GM12878 (cell line): ENCODE data around the gene SCAP. TPM values are rescaled to one million over a fixed set of nuclear protein-coding genes. Genes with fewer than 3 reads are reported as not detected.

Experiments used
- ATAC-seq: fragments of 200-7000 bp; cut with Tn5 transposase; 3 replicates; pipeline ENCODE4 v1.9.1; 2020; ENCODE audit warnings: mild to moderate bottlenecking, moderate library complexity
- BruUV-seq: library from RNA; stranded (reverse); fragments of 400-500 nt; replicated peaks from 2 replicates; lab custom pipeline; 2021; lab: Mats Ljungman, UMichigan
- CTCF ChIA-PET: fragments of 300-600 bp; sonication (Branson Sonifier 250); formaldehyde crosslinking; extraction: SDS; loops from one replicate; lab custom pipeline; 2021; ENCODE audit warnings: inconsistent platforms; lab: Yijun Ruan, JAX
- POLR2A ChIA-PET: fragments of 350-600 bp; formaldehyde crosslinking; extraction: SDS; loops from one replicate; lab custom pipeline; 2021; ENCODE audit warnings: inconsistent platforms; lab: Charles Lee
- RAD21 ChIA-PET: fragments of 300-600 bp; sonication (Branson Sonifier 250); formaldehyde crosslinking; loops from one replicate; lab custom pipeline; 2023; ENCODE audit warnings: antibody characterized with exemption; ENCODE audit not compliant: unreplicated experiment; lab: Charles Lee
- SMC1A ChIA-PET: fragments of 300-600 bp; sonication (Branson Sonifier 250); formaldehyde crosslinking; loops from one replicate; lab custom pipeline; 2023; ENCODE audit not compliant: unreplicated experiment, uncharacterized antibody; lab: Charles Lee
- DNase-seq: peaks from one replicate; pipeline ENCODE4 v3.0.0-alpha.2; 2011; ENCODE audit warnings: low read depth, low spot score
- FAIRE-seq: peaks from 3 replicates; lab custom pipeline; 2011; peaks lifted over from hg19 to GRCh38; lab: Jason Lieb, UNC
- H2AFZ ChIP-seq: 2 replicates; pipeline ENCODE4 v1.6.0; 2011; ENCODE audit warnings: low read depth, low read length, control low read depth; ENCODE audit not compliant: control insufficient read depth
- H3K27ac ChIP-seq: 2 replicates; pipeline ENCODE4 v1.5.1; 2011; ENCODE audit warnings: control low read depth; ENCODE audit not compliant: control insufficient read depth, insufficient read depth
- H3K27me3 ChIP-seq, 2 experiments: replicated peaks in 1 of 2; 2 replicates each; pipeline versions ENCODE4 v1.6.0 to v1.6.1; 2011; ENCODE audit warnings: low read length in 1 of 2; ENCODE audit not compliant: control insufficient read depth in 2 of 2, insufficient read depth in 2 of 2
- H3K36me3 ChIP-seq, 2 experiments: 2 replicates each; pipeline ENCODE4 v1.5.1; 2011; ENCODE audit warnings: low read length in 1 of 2; ENCODE audit not compliant: control insufficient read depth in 2 of 2, insufficient read depth in 2 of 2
- H3K4me1 ChIP-seq: 2 replicates; pipeline ENCODE4 v1.6.1; 2011; ENCODE audit warnings: mild to moderate bottlenecking, low read length, moderate library complexity, mixed read lengths; ENCODE audit not compliant: control insufficient read depth, insufficient read depth
- H3K4me2 ChIP-seq: 2 replicates; pipeline ENCODE4 v1.6.0; 2011; ENCODE audit warnings: control low read depth; ENCODE audit not compliant: control insufficient read depth, insufficient read depth
- H3K4me3 ChIP-seq: fragments of 200-600 bp; sonication (generic); 2 replicates; pipeline ENCODE4 v1.5.1; 2016
- H3K79me2 ChIP-seq: 2 replicates; pipeline ENCODE4 v1.6.0; 2011; ENCODE audit warnings: low read length; ENCODE audit not compliant: control insufficient read depth, insufficient read depth
- H3K9ac ChIP-seq: 2 replicates; pipeline ENCODE4 v1.8.0; 2011; ENCODE audit warnings: low read length, control low read depth, mixed read lengths; ENCODE audit not compliant: control insufficient read depth, insufficient read depth
- H3K9me3 ChIP-seq: replicated peaks from 3 replicates; pipeline ENCODE4 v1.5.1; 2011; ENCODE audit warnings: mild to moderate bottlenecking, low read length; ENCODE audit not compliant: control insufficient read depth, insufficient read depth
- H4K20me1 ChIP-seq: 2 replicates; pipeline ENCODE4 v1.6.0; 2011; ENCODE audit not compliant: control insufficient read depth, insufficient read depth
- ATF7 ChIP-seq: fragments of 450-650 bp; IDR thresholded peaks from 2 replicates; pipeline ENCODE4 v1.6.1; 2016; ENCODE audit warnings: low read depth, mild to moderate bottlenecking
- CHD2 ChIP-seq: IDR thresholded peaks from 2 replicates; pipeline ENCODE4 v1.6.1; 2011; ENCODE audit warnings: low read depth, low read length, improper control_type of control experiment, borderline replicate concordance
- EED ChIP-seq: sonication (generic); IDR thresholded peaks from 2 replicates; pipeline ENCODE4 v1.6.1; 2016; ENCODE audit warnings: antibody characterized with exemption, low read depth
- ETV6 ChIP-seq, 2 experiments: fragments of 450-650 bp in 1 of 2; IDR thresholded peaks in 1 of 2; conservative IDR thresholded peaks in 1 of 2; 2 replicates each; pipeline ENCODE4 v1.6.1; 2014; ENCODE audit warnings: antibody characterized with exemption in 1 of 2, borderline replicate concordance in 1 of 2, low read depth in 1 of 2, mild to moderate bottlenecking in 1 of 2, moderate library complexity in 1 of 2
- HCFC1 ChIP-seq: fragments of 150-350 bp; IDR thresholded peaks from 2 replicates; pipeline ENCODE4 v1.6.1; 2014; ENCODE audit warnings: low read length
- HDAC2 ChIP-seq: fragments of 200-600 bp; sonication (generic); IDR thresholded peaks from 2 replicates; pipeline ENCODE4 v1.6.1; 2017
- HDGF ChIP-seq: fragments of 450-650 bp; IDR thresholded peaks from 2 replicates; pipeline ENCODE4 v1.6.1; 2016; ENCODE audit warnings: antibody characterized with exemption
- HSF1 ChIP-seq: fragments of 150-350 bp; IDR thresholded peaks from 2 replicates; pipeline ENCODE4 v1.6.1; 2014; ENCODE audit warnings: mild to moderate bottlenecking, low read depth, low read length
- IKZF1 ChIP-seq: fragments of 450-650 bp; conservative IDR thresholded peaks from 2 replicates; pipeline ENCODE4 v1.6.1; 2017; ENCODE audit warnings: antibody characterized with exemption, mild to moderate bottlenecking
- IRF3 ChIP-seq: fragments of 450-650 bp; IDR thresholded peaks from 2 replicates; pipeline ENCODE4 v1.6.1; 2014; ENCODE audit warnings: mild to moderate bottlenecking
- MXI1 ChIP-seq: fragments of 150-350 bp; IDR thresholded peaks from 2 replicates; pipeline ENCODE4 v1.6.1; 2011; ENCODE audit warnings: low read depth, mild to moderate bottlenecking, inconsistent platforms, low read length, improper control_type of control experiment
- NFYA ChIP-seq: IDR thresholded peaks from 2 replicates; pipeline ENCODE4 v1.6.1; 2011; ENCODE audit warnings: low read depth, mild to moderate bottlenecking, low read length, improper control_type of control experiment, borderline replicate concordance
- NFYB ChIP-seq: IDR thresholded peaks from 2 replicates; pipeline ENCODE4 v1.6.1; 2011; ENCODE audit warnings: low read depth, mild to moderate bottlenecking, low read length, improper control_type of control experiment, moderate library complexity; ENCODE audit not compliant: insufficient read depth
- PAX5 ChIP-seq: IDR thresholded peaks from 2 replicates; pipeline ENCODE4 v1.6.1; 2011; ENCODE audit warnings: low read depth, low read length, borderline replicate concordance
- SIN3A ChIP-seq: IDR thresholded peaks from 2 replicates; pipeline ENCODE4 v1.6.1; 2012; ENCODE audit warnings: low read depth, low read length, improper control_type of control experiment
- SMAD1 ChIP-seq: fragments of 450-650 bp; IDR thresholded peaks from 2 replicates; pipeline ENCODE4 v1.6.1; 2018; ENCODE audit warnings: mild to moderate bottlenecking, low read depth; ENCODE audit not compliant: partially characterized antibody
- SMC3 ChIP-seq: IDR thresholded peaks from 2 replicates; pipeline ENCODE4 v1.6.1; 2011; ENCODE audit warnings: low read length, improper control_type of control experiment, borderline replicate concordance
- TARDBP ChIP-seq: IDR thresholded peaks from 2 replicates; pipeline ENCODE4 v1.6.1; 2016; ENCODE audit warnings: borderline replicate concordance
- WRNIP1 ChIP-seq: IDR thresholded peaks from 2 replicates; pipeline ENCODE4 v1.6.1; 2011; ENCODE audit warnings: low read depth, low read length, improper control_type of control experiment, borderline replicate concordance
- WGBS: methylation state at CpG from one replicate; pipeline ENCODE4 v1.1.6; 2016; ENCODE audit warnings: low lambda C conversion rate; ENCODE audit not compliant: insufficient replicate concordance, insufficient coverage; ENCODE audit errors: missing lambda C conversion rate; 5-methylcytosine and 5-hydroxymethylcytosine counted together
- in situ Hi-C: fragments of 300-500 bp; cut with MboI; formaldehyde crosslinking; loops from 9 replicates; pipeline ENCODE4 v1.14.3; 2018; ENCODE audit warnings: mixed read lengths
- intact Hi-C: fragments of 100-400 bp; cut with micrococcal nuclease; formaldehyde crosslinking; loops from one replicate; pipeline ENCODE4 v1.14.2; 2022; ENCODE audit not compliant: unreplicated experiment
- polyA plus RNA-seq, 11 experiments: library from polyadenylated mRNA; depleted of rRNA in 4 of 11; unstranded in 6 of 11; stranded (reverse) in 5 of 11; fragments of >200 nt; fragmentation: Nextera tagmentation in 4 of 11; fragmentation: Illumina TruSeq in 1 of 11; extraction: Ambion mirVana in 4 of 11; extraction: Trizol in 1 of 11; gene quantifications; 1 replicate in 1 of 11; 2 replicates in 10 of 11; pipeline versions ENCODE4 v1.2.1 to v1.2.3, GENCODE V29; 2011 to 2016; ENCODE audit warnings: inconsistent platforms in 2 of 11, missing spikeins in 2 of 11, low read depth in 1 of 11
- total RNA-seq, 4 experiments: library from RNA; depleted of rRNA in 3 of 4; stranded (reverse); fragments of >200 nt in 3 of 4; fragmentation: Illumina TruSeq in 1 of 4; extraction: Trizol in 1 of 4; gene quantifications; 2 replicates each; pipeline versions ENCODE4 v1.2.1 to v1.2.3, GENCODE V29; 2013 to 2021
- TF ChIP-seq, protein P1 (sequence below): fragments of 450-650 bp; IDR thresholded peaks from 2 replicates; pipeline ENCODE4 v1.6.1; 2017; ENCODE audit warnings: mild to moderate bottlenecking

SCAP gene
- total and polyA plus RNA-seq, 10 of the 15 experiments (the other 5 are each of a cell fraction or from before 2014, with no cell fraction given) = 1.5 to 64.1 (median 27.9) TPM

DNA sequence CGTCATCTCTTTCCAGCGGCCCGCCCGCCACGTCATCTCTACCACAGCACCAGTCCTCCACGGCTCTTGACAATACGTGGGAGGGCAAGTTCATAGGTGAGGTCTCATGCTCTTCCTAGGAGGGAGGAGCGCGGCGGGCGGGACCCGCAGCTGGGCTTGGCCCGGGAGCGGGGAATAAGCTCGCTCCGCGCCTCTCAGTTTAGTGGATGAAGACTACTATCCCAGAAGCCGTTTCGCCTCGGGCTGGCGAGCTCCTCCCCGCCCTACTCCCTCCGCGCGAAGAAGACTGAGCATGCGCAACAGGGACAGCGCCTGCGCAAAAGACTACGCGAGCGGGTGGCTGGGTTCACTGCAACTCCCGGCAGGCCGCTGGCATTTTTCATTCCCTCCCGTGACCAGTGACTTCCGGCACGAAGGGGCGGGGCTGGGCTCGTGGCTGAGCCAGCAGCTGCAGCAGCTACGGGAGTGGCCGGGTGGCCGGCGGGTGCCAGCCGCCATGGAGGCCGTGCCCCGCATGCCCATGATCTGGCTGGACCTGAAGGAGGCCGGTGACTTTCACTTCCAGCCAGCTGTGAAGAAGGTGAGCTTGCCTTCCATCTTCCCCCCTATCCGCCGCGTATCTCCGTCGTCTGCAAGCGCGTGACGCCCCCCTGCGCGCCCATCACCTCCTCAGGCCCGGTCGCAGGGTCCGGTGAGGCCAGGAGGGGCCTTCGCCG is 95.0 kb downstream of the SCAP start, which contains the start of gene PTPN23:
Gene PTPN23 (plus strand): TSS at position 421 of the 716 bp plus-strand sequence. CDS start 76 bp downstream, at position 497.
- under 1% methylated on average over 56 of the region's 61 CpGs for WGBS
- no peaks in the 10 kb centered on the region for H3K9me3 ChIP-seq
- ChIA-PET RAD21 (interaction anchor here (0.9 to 1.5 kb wide), 8 partner anchors 40 to 551 kb away, joined by 3 to 9 read pairs (median 3); partner anchors contain the start of gene SETD2), CTCF (interaction anchor here (0.9 to 1.2 kb wide), 5 partner anchors 10 to 216 kb away, joined by 3 to 5 read pairs (median 4); no protein-coding TSS in a partner anchor), POLR2A (interaction anchor here (0.7 to 1.6 kb wide), 11 partner anchors 52 to 533 kb away, joined by 3 to 6 read pairs (median 4); partner anchors contain the start of gene NBEAL2), SMC1A (interaction anchor here (0.8 to 1.3 kb wide), 7 partner anchors 8 to 267 kb away, joined by 3 to 5 read pairs (median 3); no protein-coding TSS in a partner anchor)
- DNase-seq = peak; percentile 97
- no peaks in the 10 kb centered on the region for H4K20me1 ChIP-seq
- H3K79me2 ChIP-seq = peaks cover 47% of the 10 kb centered on the region
- peak within 1 kb of the TSS; percentile 74 for H3K4me3 ChIP-seq
- intact Hi-C loops (no loop called here), in situ Hi-C loops (no loop called here)
- peak within 1 kb of the TSS; percentile 84 for H2AFZ ChIP-seq
- peak within 1 kb of the TSS; percentile 93 for H3K9ac ChIP-seq
- ATAC-seq = peak; percentile 89
- H3K27ac ChIP-seq = peak within 1 kb of the TSS; percentile 91
- H3K36me3 ChIP-seq = peaks cover 0 to 3% of the 10 kb centered on the region in 2 experiments; a peak in 1 of 4 replicates
- peak within 1 kb of the TSS; percentile 89 for H3K4me2 ChIP-seq
- FAIRE-seq = peak; percentile 94
- peaks cover 18% of the 10 kb centered on the region for H3K4me1 ChIP-seq
- BruUV-seq = TSS peak; percentile 90
- H3K27me3 ChIP-seq = no peaks in the 10 kb centered on the region
- TF ChIP-seq HDAC2 = no peak
- peak; percentile 98 for TF ChIP-seq IKZF1
- peak; percentile 91 for TF ChIP-seq MXI1
- 0 out of 2 replicates have a peak, but pooled peaks have one; percentile 32 for TF ChIP-seq IRF3
- TF ChIP-seq SIN3A = peak; percentile 45
- peak; percentile 77; the same call in 1 of the 2 replicates for TF ChIP-seq TARDBP
- peak; percentile 63 for TF ChIP-seq ATF7
- TF ChIP-seq CHD2 = peak; percentile 61; the same call in 1 of the 2 replicates
- no peak for TF ChIP-seq SMAD1
- TF ChIP-seq SMC3 = no peak
- peak; percentile 86 for TF ChIP-seq HCFC1
- TF ChIP-seq PAX5 = peak; percentile 18; the same call in 1 of the 2 replicates
- TF ChIP-seq WRNIP1 = no peak
- TF ChIP-seq NFYA = no peak
- TF ChIP-seq, protein P1, sequence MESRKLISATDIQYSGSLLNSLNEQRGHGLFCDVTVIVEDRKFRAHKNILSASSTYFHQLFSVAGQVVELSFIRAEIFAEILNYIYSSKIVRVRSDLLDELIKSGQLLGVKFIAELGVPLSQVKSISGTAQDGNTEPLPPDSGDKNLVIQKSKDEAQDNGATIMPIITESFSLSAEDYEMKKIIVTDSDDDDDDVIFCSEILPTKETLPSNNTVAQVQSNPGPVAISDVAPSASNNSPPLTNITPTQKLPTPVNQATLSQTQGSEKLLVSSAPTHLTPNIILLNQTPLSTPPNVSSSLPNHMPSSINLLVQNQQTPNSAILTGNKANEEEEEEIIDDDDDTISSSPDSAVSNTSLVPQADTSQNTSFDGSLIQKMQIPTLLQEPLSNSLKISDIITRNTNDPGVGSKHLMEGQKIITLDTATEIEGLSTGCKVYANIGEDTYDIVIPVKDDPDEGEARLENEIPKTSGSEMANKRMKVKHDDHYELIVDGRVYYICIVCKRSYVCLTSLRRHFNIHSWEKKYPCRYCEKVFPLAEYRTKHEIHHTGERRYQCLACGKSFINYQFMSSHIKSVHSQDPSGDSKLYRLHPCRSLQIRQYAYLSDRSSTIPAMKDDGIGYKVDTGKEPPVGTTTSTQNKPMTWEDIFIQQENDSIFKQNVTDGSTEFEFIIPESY = no peak
- TF ChIP-seq EED = peak; percentile 47; the same call in 1 of the 2 replicates
- no peak; the same call in none of the 2 replicates for TF ChIP-seq HDGF
- TF ChIP-seq HSF1 = no peak
- TF ChIP-seq ETV6 (conservative IDR thresholded peaks at IDR 0.05 in 1 of 2, IDR thresholded peaks at IDR 0.05 in 1 of 2; ENCODE audit: borderline replicate concordance in 1 of 2, low read depth in 1 of 2) = no peak
- TF ChIP-seq NFYB = no peak
